SK-N-SH (cell line): ENCODE measurements around the gene EXOC3. TPM values are rescaled to one million over a fixed set of nuclear protein-coding genes. Genes with fewer than 3 reads are reported as not detected.

Source experiments
- CTCF ChIA-PET: fragments of 300-600, 350-600 bp; formaldehyde crosslinking; extraction: SDS; loops from one replicate; lab custom pipeline; 2021; lab: Yijun Ruan, JAX
- POLR2A ChIA-PET: fragments of 350-600 bp; sonication (Branson Sonifier 250); formaldehyde crosslinking; extraction: SDS; loops from one replicate; lab custom pipeline; 2020; ENCODE audit warnings: antibody characterized with exemption, inconsistent platforms; lab: Yijun Ruan, JAX
- DNase-seq: peaks from one replicate; pipeline ENCODE4 v3.0.0; 2012
- H2AFZ ChIP-seq: fragments of 200-600 bp; sonication (generic); 2 replicates; pipeline ENCODE4 v1.8.1; 2016; ENCODE audit warnings: antibody characterized with exemption, mild to moderate bottlenecking, low read depth
- H3F3A ChIP-seq: fragments of 200-600 bp; sonication (generic); replicated peaks from 2 replicates; pipeline ENCODE3; 2016; ENCODE audit warnings: antibody characterized with exemption, mild to moderate bottlenecking; ENCODE audit not compliant: insufficient read depth
- H3K27ac ChIP-seq, 2 experiments: fragments of 200-500 bp in 1 of 2; fragments of 200-600 bp in 1 of 2; sonication (Bioruptor generic) in 1 of 2; sonication (generic), shearing (Covaris generic) in 1 of 2; 2 replicates each; pipeline versions ENCODE4 v1.5.1 to v1.6.1; 2014 to 2016; ENCODE audit warnings: low read depth in 2 of 2, inconsistent platforms in 1 of 2, low read length in 1 of 2, mild to moderate bottlenecking in 1 of 2, mixed read lengths in 1 of 2
- H3K27me3 ChIP-seq: fragments of 200-600 bp; sonication (generic), shearing (Covaris generic); 2 replicates; pipeline ENCODE4 v1.6.1; 2016; ENCODE audit warnings: mixed run types; ENCODE audit not compliant: insufficient read depth
- H3K36me3 ChIP-seq, 2 experiments: fragments of 200-500 bp in 1 of 2; fragments of 200-600 bp in 1 of 2; sonication (Bioruptor generic) in 1 of 2; sonication (generic) in 1 of 2; replicated peaks in 1 of 2; 2 replicates each; pipeline versions ENCODE3 to v1.5.1; 2014 to 2016; ENCODE audit warnings: low read length in 1 of 2, mild to moderate bottlenecking in 1 of 2; ENCODE audit not compliant: insufficient read depth in 2 of 2, control insufficient read depth in 1 of 2
- H3K4me1 ChIP-seq, 2 experiments: fragments of 200-500 bp in 1 of 2; fragments of 200-600 bp in 1 of 2; sonication (Bioruptor generic) in 1 of 2; sonication (generic), shearing (Covaris generic) in 1 of 2; 2 replicates each; pipeline versions ENCODE4 v1.5.1 to v1.6.1; 2014 to 2016; ENCODE audit warnings: low read depth in 1 of 2, low read length in 1 of 2, mixed run types in 1 of 2; ENCODE audit not compliant: insufficient read depth in 2 of 2, control insufficient read depth in 1 of 2
- H3K4me2 ChIP-seq: fragments of 200-600 bp; sonication (generic), shearing (Covaris generic); 2 replicates; pipeline ENCODE4 v1.6.1; 2017; ENCODE audit warnings: mixed run types
- H3K4me3 ChIP-seq, 2 experiments: fragments of 200-500 bp in 1 of 2; fragments of 200-600 bp in 1 of 2; sonication (Bioruptor generic) in 1 of 2; sonication (generic), shearing (Covaris generic) in 1 of 2; 2 replicates each; pipeline versions ENCODE4 v1.5.1 to v1.8.1; 2014 to 2016; ENCODE audit warnings: low read depth in 2 of 2, inconsistent platforms in 1 of 2, low read length in 1 of 2, mild to moderate bottlenecking in 1 of 2, mixed read lengths in 1 of 2, moderate library complexity in 1 of 2
- H3K79me2 ChIP-seq: fragments of 200-600 bp; sonication (generic); 2 replicates; pipeline ENCODE4 v1.8.1; 2017; ENCODE audit warnings: mild to moderate bottlenecking; ENCODE audit not compliant: insufficient read depth
- H3K9ac ChIP-seq: fragments of 200-600 bp; sonication (generic); 2 replicates; pipeline ENCODE4 v1.6.1; 2017; ENCODE audit warnings: mixed run types
- H3K9me2 ChIP-seq: fragments of 200-600 bp; sonication (generic); 2 replicates; pipeline ENCODE4 v1.6.1; 2017; ENCODE audit warnings: mixed run types
- H3K9me3 ChIP-seq: fragments of 200-600 bp; sonication (generic); 2 replicates; pipeline ENCODE4 v1.6.1; 2017; ENCODE audit warnings: mixed run types, mild to moderate bottlenecking, moderate library complexity
- H4K20me1 ChIP-seq: fragments of 200-600 bp; sonication (generic); 2 replicates; pipeline ENCODE4 v1.6.1; 2017; ENCODE audit warnings: mild to moderate bottlenecking, mixed run types; ENCODE audit not compliant: insufficient read depth
- EP300 ChIP-seq, 2 experiments: IDR thresholded peaks; 2 replicates each; pipeline versions ENCODE4 v1.4.0 to v1.6.1; 2012; ENCODE audit warnings: borderline replicate concordance in 1 of 2, low read depth in 1 of 2, low read length in 1 of 2
- EZH2phosphoT487 ChIP-seq: fragments of 200-600 bp; sonication (generic); IDR thresholded peaks from 2 replicates; pipeline ENCODE4 v1.6.1; 2017; ENCODE audit warnings: low read depth, mixed run types, mild to moderate bottlenecking, antibody characterized with exemption, moderate library complexity, borderline replicate concordance
- FOSL2 ChIP-seq: IDR thresholded peaks from 2 replicates; pipeline ENCODE4 v1.4.0; 2012; ENCODE audit warnings: low read depth, mild to moderate bottlenecking, moderate library complexity, borderline replicate concordance
- FOXJ3 ChIP-seq: sonication (generic); formaldehyde crosslinking; IDR thresholded peaks from 2 replicates; pipeline ENCODE4 v1.5.1; 2020; ENCODE audit warnings: mild to moderate bottlenecking, missing genetic modification reagents
- FOXM1 ChIP-seq: IDR thresholded peaks from 2 replicates; pipeline ENCODE4 v1.4.0; 2012; ENCODE audit warnings: low read depth, mild to moderate bottlenecking
- GABPA ChIP-seq: IDR thresholded peaks from 2 replicates; pipeline ENCODE4 v1.4.0; 2012; ENCODE audit warnings: low read depth, mild to moderate bottlenecking
- IRF3 ChIP-seq: fragments of 150-350 bp; IDR thresholded peaks from 2 replicates; pipeline ENCODE4 v1.6.1; 2016; ENCODE audit warnings: mild to moderate bottlenecking, low read depth, low read length
- JUND ChIP-seq: IDR thresholded peaks from 2 replicates; pipeline ENCODE4 v1.4.0; 2012
- MAX ChIP-seq: IDR thresholded peaks from 2 replicates; pipeline ENCODE4 v1.4.0; 2012; ENCODE audit warnings: low read depth
- MEF2A ChIP-seq: IDR thresholded peaks from 2 replicates; pipeline ENCODE4 v1.4.0; 2012; ENCODE audit warnings: low read depth, borderline replicate concordance
- MXI1 ChIP-seq: IDR thresholded peaks from 2 replicates; pipeline ENCODE4 v1.6.1; 2012; ENCODE audit warnings: mild to moderate bottlenecking, low read depth, low read length, improper control_type of control experiment
- PBX3 ChIP-seq: IDR thresholded peaks from 2 replicates; pipeline ENCODE4; 2012
- POLR2AphosphoS5 ChIP-seq: IDR thresholded peaks from 2 replicates; pipeline ENCODE4 v1.6.1; 2012; ENCODE audit warnings: low read depth, low read length
- RAD21 ChIP-seq: IDR thresholded peaks from 2 replicates; pipeline ENCODE4 v1.6.1; 2012; ENCODE audit warnings: mild to moderate bottlenecking, low read length
- RCOR1 ChIP-seq: fragments of 150-350 bp; IDR thresholded peaks from 2 replicates; pipeline ENCODE4 v1.6.1; 2017; ENCODE audit warnings: antibody characterized with exemption, low read length
- RXRA ChIP-seq: IDR thresholded peaks from 2 replicates; pipeline ENCODE4 v1.4.0; 2012; ENCODE audit warnings: low read depth, mild to moderate bottlenecking, borderline replicate concordance
- WGBS: methylation state at CpG from one replicate; pipeline ENCODE4 v1.1.6; 2017; ENCODE audit warnings: low lambda C conversion rate; 5-methylcytosine and 5-hydroxymethylcytosine counted together
- polyA plus RNA-seq, 3 experiments: library from polyadenylated mRNA; depleted of rRNA; stranded (reverse); fragments of >200 nt; gene quantifications; 2 replicates each; pipeline ENCODE4 v1.2.3, GENCODE V29; 2012

The EXOC3 gene
- polyA plus RNA-seq, 1 of the 3 experiments (the other 2 are of a cell fraction), result 25.7 TPM

DNA sequence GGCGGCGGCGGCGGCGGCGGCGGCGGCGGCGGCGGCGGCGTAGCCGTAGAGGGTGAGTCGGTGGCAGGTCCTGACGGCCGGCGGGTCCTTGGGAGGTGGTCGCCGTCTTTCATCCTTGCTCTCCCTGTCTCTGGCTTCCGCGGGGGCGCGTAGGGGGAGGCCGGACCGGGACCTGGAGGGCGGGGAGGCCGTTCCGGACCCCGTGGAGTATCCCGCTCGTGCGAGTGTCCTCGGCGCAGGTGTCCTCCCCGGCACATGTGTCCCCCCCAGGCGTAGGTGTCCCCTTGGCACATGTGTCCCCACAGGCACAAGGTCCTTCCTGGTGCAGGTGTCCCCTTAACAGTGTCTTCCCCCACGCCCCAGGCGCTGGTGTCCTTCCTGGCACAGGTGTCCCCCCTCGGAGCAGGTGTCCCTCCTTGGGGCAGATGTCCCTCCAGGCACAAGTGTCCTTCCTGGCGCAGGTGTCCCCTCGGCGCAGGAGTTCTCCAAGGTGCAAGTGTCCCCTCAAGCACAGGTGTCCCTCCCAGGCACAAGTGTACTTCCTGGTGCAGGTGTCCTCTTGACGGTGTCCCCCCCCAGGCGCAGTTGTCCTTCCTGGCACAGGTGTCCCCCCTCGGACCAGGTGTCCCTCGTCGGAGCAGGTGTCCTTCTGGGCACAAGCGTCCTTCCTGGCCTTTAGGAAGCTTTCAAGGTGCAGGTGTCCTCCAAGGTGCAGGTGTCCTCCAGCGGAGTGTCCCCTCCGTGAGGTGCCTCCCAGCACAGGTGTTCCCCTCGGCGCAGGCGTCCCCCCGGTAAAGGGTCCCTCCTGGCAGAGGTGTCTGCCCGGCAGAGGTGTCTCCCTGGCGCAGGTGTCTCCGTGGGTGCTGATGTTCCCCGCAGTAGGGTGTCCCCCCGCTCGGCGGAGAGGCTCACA is 519 bp downstream of the EXOC3 start:
- Histone ChIP-seq H3K4me3 (peak overlapping the region; percentile 77 to 90), H3F3A (no peaks in the 10 kb centered on the region), H3K27ac (peak overlapping the region in 1 of 2 experiments; percentile 48; a peak in 1 of 4 replicates), H3K4me1 (peaks cover 0 to 17% of the 10 kb centered on the region in 2 experiments; a peak in 1 of 4 replicates), H4K20me1 (no peaks in the 10 kb centered on the region; the same call in 1 of the 2 replicates), H3K9me2 (no peaks in the 10 kb centered on the region), H3K9ac (peak overlapping the region; percentile 81), H3K36me3 (peaks cover 8 to 23% of the 10 kb centered on the region in 2 experiments), H3K9me3 (no peaks in the 10 kb centered on the region), H3K27me3 (no peaks in the 10 kb centered on the region), H3K4me2 (peak overlapping the region; percentile 99), H2AFZ (no peak overlapping the region), H3K79me2 (peaks cover 36% of the 10 kb centered on the region)
- ChIA-PET POLR2A (no interaction called here), CTCF (interaction anchor here (0.9 kb wide), 1 partner anchor 8 kb away, joined by 3 read pairs; no protein-coding TSS in a partner anchor)
- no peak for DNase-seq
- 8% methylated on average over 5 of the region's 62 CpGs for WGBS
- TF ChIP-seq FOXJ3 (CRISPR knock-in tag) (0 out of 2 replicates have a peak, but pooled peaks have one; percentile 20), POLR2AphosphoS5 (no peak)

- no peak overlapping the region for H2AFZ ChIP-seq
- peaks cover 13 to 30% of the 10 kb centered on the region in 2 experiments for H3K36me3 ChIP-seq
- H3K4me3 ChIP-seq, result peak overlapping the region; percentile 77 to 90
- no peaks in the 10 kb centered on the region for H3K27me3 ChIP-seq
- TF ChIP-seq FOSL2, result no peak
- no peak for TF ChIP-seq MEF2A
- TF ChIP-seq, all 33 proteins: peak for 0
- Histone ChIP-seq H3K4me2 (peak overlapping the region; percentile 99), H3K27ac (no peak overlapping the region), H3K4me1 (peaks cover 0 to 17% of the 10 kb centered on the region in 2 experiments; a peak in 1 of 4 replicates), H4K20me1 (no peaks in the 10 kb centered on the region; the same call in 1 of the 2 replicates), H3K9me2 (no peaks in the 10 kb centered on the region), H3F3A (no peaks in the 10 kb centered on the region), H3K79me2 (peaks cover 36% of the 10 kb centered on the region), H3K9me3 (no peaks in the 10 kb centered on the region), H3K9ac (no peak overlapping the region)
- POLR2A ChIA-PET, result no interaction called here
- WGBS, result 78% methylated on average over 8 of the region's 8 CpGs
- CTCF ChIA-PET, result interaction anchor here (0.7 kb wide), 1 partner anchor 423 kb away, joined by 3 read pairs; no protein-coding TSS in a partner anchor
- DNase-seq, result no peak
Measured at GRCh38 chr5:444226-444625, 1.2 kb downstream of the EXOC3 start.

GRCh38 chr5:445591-445990 is 2.6 kb downstream of the EXOC3 start:
- H3K79me2 ChIP-seq, result peaks cover 46% of the 10 kb centered on the region
- H2AFZ ChIP-seq, result no peak overlapping the region
- peaks cover 25 to 40% of the 10 kb centered on the region in 2 experiments for H3K36me3 ChIP-seq

More at GRCh38 chr5:445591-445990, 2.6 kb downstream of the EXOC3 start:
- Histone ChIP-seq H3K9ac (no peak overlapping the region), H3K9me2 (no peaks in the 10 kb centered on the region), H3F3A (no peaks in the 10 kb centered on the region), H3K27me3 (no peaks in the 10 kb centered on the region), H3K4me1 (peaks cover 0 to 17% of the 10 kb centered on the region in 2 experiments; a peak in 1 of 4 replicates), H3K4me3 (no peak overlapping the region), H3K9me3 (no peaks in the 10 kb centered on the region; the same call in 1 of the 2 replicates), H3K4me2 (no peak overlapping the region), H3K27ac (no peak overlapping the region), H4K20me1 (no peaks in the 10 kb centered on the region; the same call in 1 of the 2 replicates)
- CTCF ChIA-PET, result interaction anchor here (1.0 to 2.0 kb wide), 5 partner anchors 8 to 128 kb away, joined by 3 to 10 read pairs (median 4); no protein-coding TSS in a partner anchor
- TF ChIP-seq MXI1 (no peak), EZH2phosphoT487 (no peak), RAD21 (no peak), FOXM1 (no peak), EP300 (IDR thresholded peaks at IDR 0.05; ENCODE audit: borderline replicate concordance in 1 of 2, low read depth in 1 of 2, low read length in 1 of 2) (no peak), FOXJ3 (CRISPR knock-in tag) (no peak), MAX (no peak), RCOR1 (no peak), JUND (no peak), MEF2A (no peak), RXRA (no peak), PBX3 (no peak), IRF3 (no peak), GABPA (no peak), FOSL2 (no peak)
- WGBS, result 96% methylated on average over 10 of the region's 10 CpGs
- POLR2A ChIA-PET, result no interaction called here
- DNase-seq, result no peak
